Retinal pigment epithelial cell (primary cell): ENCODE measurements around the gene CCDC59.

ENCODE experiments used
- DNase-seq: peaks from one replicate; pipeline ENCODE4 v3.0.0-alpha.2; 2010; ENCODE audit warnings: low read depth
- H3K4me3 ChIP-seq: 2 replicates; pipeline ENCODE4 v1.5.1; 2011; ENCODE audit warnings: mild to moderate bottlenecking, low read length, control low read depth, moderate library complexity
- TF ChIP-seq, protein P1 (sequence below): conservative IDR thresholded peaks from 2 replicates; pipeline ENCODE4 v1.5.1; 2011; ENCODE audit warnings: low read depth, low read length, control low read depth, inconsistent platforms

The CCDC59 gene

DNA sequence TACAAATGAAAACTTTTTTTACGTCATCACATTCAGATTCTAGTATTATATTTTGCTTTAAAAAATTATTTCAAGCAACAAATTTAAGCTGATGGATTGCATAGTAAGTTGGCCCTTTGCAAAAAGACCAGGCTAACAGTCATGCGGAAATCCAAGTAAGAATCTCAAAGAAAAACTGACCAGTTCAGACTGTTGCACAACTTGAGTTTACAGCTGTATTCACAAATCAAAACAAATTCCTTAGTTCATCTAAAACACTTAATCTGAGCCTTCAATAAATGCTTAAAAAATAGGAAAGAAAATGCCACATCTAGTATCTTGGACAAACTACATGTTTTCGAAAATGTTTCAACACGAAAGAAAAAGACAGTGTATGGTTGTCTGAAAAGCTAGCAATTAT lies 847 bp downstream of the CCDC59 start:
- TF ChIP-seq, protein P1, sequence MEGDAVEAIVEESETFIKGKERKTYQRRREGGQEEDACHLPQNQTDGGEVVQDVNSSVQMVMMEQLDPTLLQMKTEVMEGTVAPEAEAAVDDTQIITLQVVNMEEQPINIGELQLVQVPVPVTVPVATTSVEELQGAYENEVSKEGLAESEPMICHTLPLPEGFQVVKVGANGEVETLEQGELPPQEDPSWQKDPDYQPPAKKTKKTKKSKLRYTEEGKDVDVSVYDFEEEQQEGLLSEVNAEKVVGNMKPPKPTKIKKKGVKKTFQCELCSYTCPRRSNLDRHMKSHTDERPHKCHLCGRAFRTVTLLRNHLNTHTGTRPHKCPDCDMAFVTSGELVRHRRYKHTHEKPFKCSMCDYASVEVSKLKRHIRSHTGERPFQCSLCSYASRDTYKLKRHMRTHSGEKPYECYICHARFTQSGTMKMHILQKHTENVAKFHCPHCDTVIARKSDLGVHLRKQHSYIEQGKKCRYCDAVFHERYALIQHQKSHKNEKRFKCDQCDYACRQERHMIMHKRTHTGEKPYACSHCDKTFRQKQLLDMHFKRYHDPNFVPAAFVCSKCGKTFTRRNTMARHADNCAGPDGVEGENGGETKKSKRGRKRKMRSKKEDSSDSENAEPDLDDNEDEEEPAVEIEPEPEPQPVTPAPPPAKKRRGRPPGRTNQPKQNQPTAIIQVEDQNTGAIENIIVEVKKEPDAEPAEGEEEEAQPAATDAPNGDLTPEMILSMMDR, result no peak
- no peak for DNase-seq
- H3K4me3 ChIP-seq, result peak overlapping the region; percentile 97

DNA sequence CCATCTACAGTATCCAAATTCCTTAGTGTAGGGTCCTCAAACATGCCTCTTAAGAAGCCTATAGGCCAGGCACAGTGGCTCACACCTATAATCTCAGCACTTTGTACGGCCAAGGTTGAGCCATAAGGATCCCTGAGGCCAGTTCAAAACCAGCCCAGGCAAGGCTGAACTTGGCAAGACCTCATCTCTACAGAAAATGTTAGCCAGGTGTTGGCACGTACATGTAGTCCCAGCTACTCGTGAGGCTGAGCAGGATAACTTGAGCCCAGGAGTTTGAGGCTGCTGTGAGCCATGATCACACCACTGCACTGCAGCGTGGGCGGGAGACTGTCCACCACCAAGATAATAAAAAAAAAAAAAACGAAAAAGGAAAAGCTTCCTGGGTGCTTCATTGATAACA lies 6.8 kb downstream of the CCDC59 start:
- DNase-seq, result no peak
- no peak overlapping the region for H3K4me3 ChIP-seq
- TF ChIP-seq, protein P1, result no peak

DNA sequence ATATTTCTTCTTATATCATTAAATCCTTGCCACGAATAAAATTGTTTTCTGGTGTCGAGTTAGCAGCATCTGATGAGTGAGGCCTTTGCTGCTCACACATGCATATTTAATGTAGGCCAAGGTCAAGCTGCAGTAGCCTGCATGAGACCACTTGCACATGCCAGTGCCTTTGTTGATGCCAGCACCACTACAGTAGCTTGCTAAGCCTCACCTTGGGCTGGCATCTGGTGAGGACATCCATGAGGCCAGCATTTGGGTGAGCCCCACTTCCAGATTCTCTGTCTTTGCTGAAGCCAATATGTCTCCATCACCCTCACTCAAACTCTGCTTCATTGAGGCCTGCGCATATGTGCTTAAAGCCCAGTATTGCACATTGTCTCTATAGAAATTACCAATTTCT lies 8.0 kb downstream of the CCDC59 start:
- DNase-seq, result no peak
- TF ChIP-seq, protein P1, result no peak
- H3K4me3 ChIP-seq, result no peak overlapping the region

DNA sequence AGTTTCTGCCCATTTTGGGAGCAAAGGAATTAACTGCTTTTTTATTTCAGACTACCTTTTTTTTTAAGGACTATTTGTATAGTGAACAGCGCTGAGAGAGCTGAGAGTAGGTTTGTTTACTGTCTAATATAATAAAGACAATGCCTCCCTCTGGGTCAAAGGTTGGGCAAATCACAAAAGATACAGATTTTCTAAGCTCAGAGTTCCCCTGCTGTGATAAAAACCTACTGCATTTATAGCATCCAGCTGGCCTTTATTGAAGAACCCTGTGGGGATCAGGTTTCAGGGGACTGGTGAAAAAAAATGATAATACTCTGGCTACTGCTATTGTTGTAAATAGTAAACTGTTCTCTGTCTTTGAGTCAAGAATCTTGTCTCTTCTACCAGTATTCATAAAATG lies 28.7 kb downstream of the CCDC59 start:
- DNase-seq, result no peak
- no peak overlapping the region for H3K4me3 ChIP-seq
- TF ChIP-seq, protein P1, result no peak

DNA sequence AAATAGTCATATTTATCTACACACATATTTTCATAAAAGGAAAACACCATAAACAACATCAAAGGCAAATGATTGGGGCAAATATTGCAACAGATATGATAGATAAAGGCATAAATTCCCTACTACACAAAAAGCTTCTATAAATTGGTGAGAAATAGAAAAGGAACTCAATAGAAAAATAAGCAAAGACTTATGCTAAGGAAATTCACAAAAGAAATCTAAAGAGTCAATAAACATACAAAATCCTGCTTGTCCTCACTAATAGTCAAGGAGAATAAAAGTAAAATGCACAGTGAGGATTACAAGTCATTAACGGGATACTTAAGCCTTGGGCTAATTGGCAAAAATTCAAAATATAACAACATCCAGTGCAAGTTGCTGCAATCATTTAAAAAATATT lies 30.3 kb downstream of the CCDC59 start:
- TF ChIP-seq, protein P1, result no peak
- H3K4me3 ChIP-seq, result no peak overlapping the region
- no peak for DNase-seq

DNA sequence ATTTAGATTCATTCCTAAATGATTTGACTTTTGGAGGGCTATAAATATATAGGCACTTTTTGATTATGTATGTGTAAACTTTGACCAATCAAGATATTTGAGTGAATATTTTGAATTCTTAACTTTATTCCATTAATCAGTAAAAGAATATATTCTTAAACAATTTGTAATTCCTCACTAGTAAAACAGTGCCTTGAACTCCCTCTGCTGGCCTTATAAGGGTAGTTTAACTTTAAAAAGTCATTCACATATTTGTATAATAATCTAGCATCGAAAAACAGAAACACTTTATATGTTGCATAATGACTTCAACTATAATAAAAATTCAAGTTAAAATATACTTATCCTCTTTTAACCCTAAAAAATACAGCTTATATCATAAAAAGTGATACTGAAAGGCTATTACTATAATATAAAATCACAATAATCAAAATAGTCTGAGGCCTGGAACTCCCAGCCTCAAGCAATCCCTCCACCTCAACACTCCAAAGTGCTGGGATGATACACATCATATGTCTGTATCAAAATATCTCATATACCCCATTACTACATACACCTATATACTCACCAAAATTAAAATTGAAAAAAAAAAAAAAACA lies 31.2 kb downstream of the CCDC59 start:
- no peak for DNase-seq
- TF ChIP-seq, protein P1, result peak; percentile 55
- no peak overlapping the region for H3K4me3 ChIP-seq

DNA sequence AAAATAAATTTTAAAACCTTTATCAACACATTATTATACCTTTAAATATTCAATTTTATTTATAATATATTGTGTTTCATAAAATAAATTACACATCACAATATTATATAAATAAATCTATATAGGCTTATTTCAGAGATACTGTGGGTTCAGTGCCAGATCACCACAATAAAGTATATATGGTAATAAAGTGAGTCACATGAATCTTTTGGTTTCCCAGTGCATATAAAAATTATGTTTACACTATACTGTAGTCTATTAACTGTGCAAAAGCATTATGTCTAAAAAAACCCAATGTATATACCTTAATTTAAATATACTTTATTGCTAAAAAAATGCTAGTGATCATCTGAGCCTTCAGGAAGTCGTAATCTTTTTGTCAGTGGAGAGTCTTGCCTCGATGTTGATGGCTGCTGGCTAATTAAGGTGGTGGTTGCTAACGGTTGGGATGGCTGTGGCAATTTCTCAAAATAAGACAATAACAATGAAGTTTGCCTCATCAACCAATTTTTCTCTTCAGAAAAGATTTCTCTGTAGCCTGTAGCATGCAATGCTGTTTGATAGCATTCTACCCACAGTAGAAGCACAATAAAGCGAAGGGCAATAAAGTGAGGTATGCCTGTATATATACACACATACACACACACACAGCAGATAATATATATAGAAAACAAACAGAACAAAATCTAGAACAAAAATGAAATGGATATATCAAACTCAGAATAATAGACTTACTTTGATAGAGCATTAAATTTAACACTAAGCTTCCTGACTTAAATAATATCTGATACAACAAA lies 32.4 kb downstream of the CCDC59 start:
- DNase-seq, result no peak
- TF ChIP-seq, protein P1, result no peak

More for the DNA sequence above, 32.4 kb downstream of the CCDC59 start:
- no peak overlapping the region for H3K4me3 ChIP-seq
